ENCODE results near the gene DGKG.

The DGKG gene

GRCh38 chr3:186108941-186109865 lies 252.8 kb downstream of the DGKG start, which contains the start of gene ETV5:
Gene ETV5, minus strand, starts transcription at chr3:186109089. Its CDS starts 3,221 bp downstream, at chr3:186105868.
- peak; percentile 74 to 78 for DNase-seq (ENCODE audit: low read depth in 2 of 2)

DNA sequence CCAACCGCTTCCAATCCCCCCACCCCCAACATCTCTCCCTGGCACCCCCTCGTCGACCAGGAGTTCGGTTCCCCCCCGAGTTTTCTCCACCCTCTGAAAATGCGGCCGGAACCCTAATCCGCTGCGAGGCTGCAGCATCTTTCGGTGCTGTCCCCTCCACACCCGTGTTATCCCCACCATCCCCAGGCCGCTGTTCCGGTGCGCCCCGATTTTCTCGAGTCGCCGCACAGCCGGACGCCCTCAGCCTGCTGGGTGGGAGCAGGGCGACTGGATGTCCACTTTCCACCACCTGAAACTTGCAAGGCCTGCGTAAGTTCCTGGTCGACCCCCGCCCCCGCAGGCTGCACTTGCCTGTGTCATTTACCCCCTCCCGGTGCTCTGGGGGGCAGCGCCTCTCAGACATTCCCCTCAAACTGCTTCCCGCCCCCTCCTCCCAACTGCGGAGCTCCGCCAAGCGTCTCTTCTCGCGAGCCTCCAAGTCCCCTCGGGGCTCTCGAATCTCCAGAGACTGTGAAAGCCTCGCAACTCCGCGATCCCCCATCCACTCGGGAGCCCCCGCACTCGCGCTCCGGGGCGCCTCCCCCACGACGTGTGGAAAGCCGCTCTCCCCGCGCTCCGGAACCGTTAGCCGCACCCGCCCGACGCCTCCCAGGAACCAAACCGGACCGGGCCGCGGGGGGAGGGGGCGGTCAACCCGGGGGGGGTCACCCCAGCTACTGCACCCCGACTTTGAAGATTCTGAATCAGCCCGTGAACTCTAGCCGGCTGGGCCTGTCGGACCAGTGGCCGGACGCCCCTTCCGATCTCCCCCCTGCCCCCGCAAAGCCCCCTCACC lies 253.7 kb downstream of the DGKG start:
- DNase-seq (ENCODE audit: low read depth in 2 of 2) = no peak

DNA sequence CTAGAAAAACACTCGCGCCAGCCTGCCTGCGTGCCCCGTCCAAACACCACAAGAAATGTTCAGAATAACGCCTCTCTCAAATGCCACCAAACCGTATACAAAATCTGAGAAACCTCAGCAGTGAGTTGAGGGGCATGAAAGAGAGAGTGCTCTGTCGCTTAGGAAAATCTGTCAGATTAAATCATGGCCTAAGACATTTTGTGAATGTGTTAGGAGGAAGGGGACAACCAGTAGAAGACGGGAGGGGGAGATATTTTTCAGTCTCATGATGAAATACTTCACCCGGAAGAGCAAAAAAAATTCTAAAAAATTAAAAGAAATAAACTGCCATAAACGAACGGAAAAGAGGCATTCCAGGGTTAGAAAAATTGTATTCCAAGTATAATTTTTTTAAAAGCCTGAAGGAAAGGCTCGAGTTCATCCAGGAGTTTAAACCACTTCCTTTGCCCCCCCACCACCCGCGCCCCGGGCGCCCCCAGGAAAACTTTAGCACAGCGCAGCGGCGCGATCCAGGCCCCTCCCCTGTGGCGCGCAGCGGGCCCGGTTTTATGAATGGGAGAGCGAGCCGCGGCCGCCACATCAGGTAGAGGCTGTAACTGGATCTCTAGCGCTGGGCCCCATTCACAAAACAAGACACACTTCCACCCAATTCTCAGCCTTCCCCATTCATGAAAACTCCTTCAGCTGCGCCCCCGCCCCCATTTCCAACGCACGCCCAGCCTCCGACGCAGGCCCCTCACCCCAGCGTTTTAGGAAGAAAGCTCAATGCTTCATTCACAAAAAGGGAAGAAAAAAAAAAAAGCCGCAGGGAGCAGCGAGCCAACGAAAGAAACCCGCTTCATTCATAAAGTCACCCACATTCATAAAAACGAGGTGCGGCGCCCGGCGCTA lies 254.6 kb downstream of the DGKG start:
- no peak for DNase-seq (ENCODE audit: low read depth in 2 of 2)

DNA sequence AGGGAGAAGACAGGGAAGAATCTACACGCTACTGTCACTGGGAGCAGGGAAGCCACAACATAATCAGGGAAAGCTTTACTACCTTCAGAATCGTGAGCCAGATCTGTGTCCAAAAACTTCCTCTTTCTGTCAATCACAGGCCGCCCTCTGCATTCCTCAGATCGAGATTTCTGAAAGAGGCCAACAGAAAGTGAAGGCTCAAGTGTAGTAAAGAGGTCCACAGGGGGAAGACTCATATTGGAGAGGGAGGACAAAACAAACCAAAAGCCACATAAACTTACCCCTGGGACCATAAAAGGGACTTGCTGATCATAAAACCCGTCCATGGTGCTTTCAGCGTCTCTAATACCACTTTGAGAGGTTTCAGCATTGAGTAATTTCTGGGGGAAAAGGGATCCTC lies 256.5 kb downstream of the DGKG start:
- no peak for DNase-seq (ENCODE audit: low read depth in 2 of 2)

- no peak for DNase-seq (ENCODE audit: low read depth in 2 of 2)
Observed at GRCh38 chr3:186102687-186103086, 259.3 kb downstream of the DGKG start.

- DNase-seq (ENCODE audit: low read depth in 2 of 2) = no peak
Observed at GRCh38 chr3:186100398-186100797, 261.6 kb downstream of the DGKG start.

GRCh38 chr3:186099178-186099577 lies 262.9 kb downstream of the DGKG start:
- no peak for DNase-seq (ENCODE audit: low read depth in 2 of 2)

DNA sequence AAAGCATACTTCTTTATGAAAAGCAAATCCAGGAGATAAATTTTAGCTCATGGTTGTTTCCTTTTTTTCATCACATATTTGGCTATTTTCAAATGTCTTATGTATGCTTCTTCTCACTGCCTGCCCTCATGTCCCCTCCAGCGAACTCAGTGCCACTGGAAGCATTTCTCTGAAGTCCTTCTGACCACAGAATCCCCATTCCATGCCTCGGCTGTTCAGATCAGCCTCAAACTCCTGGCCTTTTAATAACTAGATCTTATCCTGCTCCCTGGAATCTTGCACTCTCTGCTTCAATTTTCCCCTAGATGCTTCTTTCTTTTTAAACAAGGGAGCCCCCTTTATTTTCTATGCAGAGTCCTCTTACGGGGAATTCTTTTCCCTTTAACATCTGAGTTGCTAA lies 263.3 kb downstream of the DGKG start:
- no peak for DNase-seq (ENCODE audit: low read depth in 2 of 2)

DNA sequence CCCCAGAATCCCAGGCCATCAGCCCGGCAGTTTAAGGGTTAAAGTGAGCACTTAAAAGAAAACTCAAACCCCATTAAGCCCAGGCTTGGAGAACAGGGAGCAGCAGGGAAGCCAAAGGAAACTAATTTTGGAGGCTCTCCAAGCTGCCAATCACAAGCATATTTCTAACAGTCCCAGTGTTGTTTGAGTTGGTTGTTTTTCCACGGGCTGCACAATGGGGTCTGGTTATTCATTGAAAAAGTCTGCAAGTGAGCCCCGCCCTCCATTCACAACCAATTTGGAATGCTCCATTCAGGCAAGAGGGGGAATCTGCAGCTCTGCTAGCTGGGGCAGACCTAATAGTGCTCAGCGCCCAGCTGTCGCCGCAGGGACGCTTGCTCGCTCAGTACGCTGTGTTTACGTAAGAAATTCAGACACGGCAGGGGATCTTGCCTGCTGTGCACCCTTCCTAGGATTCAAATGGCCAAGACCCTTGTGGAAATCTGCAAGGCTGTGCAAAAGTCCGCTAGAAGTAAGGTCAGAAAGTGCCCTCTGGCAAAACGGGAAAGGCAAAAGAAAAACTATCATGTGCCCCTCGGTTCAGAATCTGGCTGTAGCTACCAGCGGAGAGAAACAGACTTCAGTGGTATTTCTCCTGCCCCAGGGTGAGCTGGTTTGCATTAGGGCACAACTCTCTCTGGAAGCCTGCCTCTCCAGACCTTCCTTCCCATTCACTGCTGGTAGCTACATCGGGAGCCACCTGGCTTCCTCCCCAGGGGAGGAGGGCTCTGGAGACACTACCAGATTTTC lies 264.2 kb downstream of the DGKG start:
- no peak for DNase-seq (ENCODE audit: low read depth in 2 of 2)

GRCh38 chr3:186097317-186097662 lies 264.7 kb downstream of the DGKG start:
- DNase-seq (ENCODE audit: low read depth in 2 of 2) = no peak

All from stimulated activated CD8-positive, alpha-beta memory T cell treated with anti-CD3 and anti-CD28 coated beads, Interleukin-2, amount 100 ng/mL, for 1 hour (primary cell).